SH-SY5Y (cell line): Measurements from ENCODE around the gene IQCF6.

Source experiments
- GATA2 ChIP-seq: IDR thresholded peaks from 2 replicates; pipeline ENCODE4 v1.6.1; 2011; ENCODE audit warnings: mild to moderate bottlenecking, low read depth, low read length
- GATA3 ChIP-seq: IDR thresholded peaks from 2 replicates; pipeline ENCODE4 v1.6.1; 2011; ENCODE audit warnings: low read depth, mild to moderate bottlenecking, low read length, moderate library complexity

GRCh38 chr3:51792206-51792605 lies 13.2 kb upstream of the IQCF6 start:
- TF ChIP-seq GATA3 (no peak), GATA2 (no peak)
